Measurements from ENCODE around the gene RITA1. TPM values are rescaled to one million over a fixed set of nuclear protein-coding genes. Genes with fewer than 3 reads are reported as not detected.

The RITA1 gene
- total and polyA plus RNA-seq, 2 of the 4 experiments (the other 2 are of a cell fraction), result 14.2 to 14.7 TPM

GRCh38 chr12:113163030-113163360 lies 22.5 kb upstream of the RITA1 start:
- H3K9ac ChIP-seq (ENCODE audit: low read depth, low read length), result no peak overlapping the region
- no peak overlapping the region for H3K23ac ChIP-seq (ENCODE audit: low read depth, low read length)
- H3K14ac ChIP-seq (replicated peaks; ENCODE audit: low read depth, low read length), result no peak overlapping the region
- no peak overlapping the region for H4K8ac ChIP-seq (ENCODE audit: low read depth in 2 of 2, low read length in 2 of 2)
- H3K36me3 ChIP-seq (ENCODE audit: control insufficient read depth, insufficient read depth, low read length), result peaks cover 60% of the 10 kb centered on the region
- no peak overlapping the region for H4K91ac ChIP-seq (ENCODE audit: insufficient read depth, low read depth, low read length)
- in situ Hi-C loops (cut with MboI; ENCODE audit: low sequenced_read_pairs) (no loop called here), intact Hi-C loops (cut with micrococcal nuclease) (no loop called here), dilution Hi-C loops (cut with HindIII; ENCODE audit: low sequenced_read_pairs, unreplicated experiment) (no loop called here)
- peak overlapping the region; percentile 60 for H2AFZ ChIP-seq (replicated peaks; ENCODE audit: low read length, poor library complexity)
- no peaks in the 10 kb centered on the region for H3K27me3 ChIP-seq (ENCODE audit: control insufficient read depth, insufficient read depth, low read length)
- no peak for TF ChIP-seq RFX5 (IDR thresholded peaks at IDR 0.05; ENCODE audit: low read depth, low read length)
- no peak for TF ChIP-seq CTCF (conservative IDR thresholded peaks at IDR 0.05; ENCODE audit: low read depth, low read length)
- no peak for TF ChIP-seq POLR2A (IDR thresholded peaks at IDR 0.05; ENCODE audit: low read depth, low read length)
- no peaks in the 10 kb centered on the region; a peak in 1 of 4 replicates for H3K79me1 ChIP-seq (ENCODE audit: low read depth in 1 of 2, low read length in 2 of 2)
- ChIA-PET POLR2A (ENCODE audit: unreplicated experiment) (no interaction called here), CTCF (no interaction called here)
- no peak overlapping the region for H3K56ac ChIP-seq (ENCODE audit: extremely low read depth, insufficient read depth, low read length)
- no TSS peak for BruUV-seq (replicated peaks)
- ATAC-seq (ENCODE audit: low read depth) (no peak), DNase-seq (no peak)
- H3K4me1 ChIP-seq (ENCODE audit: control insufficient read depth, insufficient read depth, low read length), result peaks cover 8% of the 10 kb centered on the region
- H2BK5ac ChIP-seq (ENCODE audit: low read depth, low read length, poor library complexity, severe bottlenecking), result no peak overlapping the region
- H4K20me1 ChIP-seq (ENCODE audit: insufficient read depth, low read length), result peaks cover 3% of the 10 kb centered on the region; the same call in 1 of the 2 replicates
- peaks cover 4% of the 10 kb centered on the region; the same call in 1 of the 2 replicates for H3K9me1 ChIP-seq (ENCODE audit: insufficient read depth, low read length)
- no peak overlapping the region for H2BK120ac ChIP-seq (ENCODE audit: low read depth, low read length)
- H3K4me3 ChIP-seq (ENCODE audit: insufficient read depth, low read depth, low read length), result no peak overlapping the region
- H2AK5ac ChIP-seq (ENCODE audit: low read depth, low read length), result no peak overlapping the region
- H3K4ac ChIP-seq (ENCODE audit: low read depth, low read length), result no peak overlapping the region
- no peak overlapping the region for H4K5ac ChIP-seq (ENCODE audit: low read depth, low read length)
- H3K27ac ChIP-seq (ENCODE audit: insufficient read depth, low read length), result no peak overlapping the region
- no peaks in the 10 kb centered on the region for H3K9me3 ChIP-seq (ENCODE audit: control insufficient read depth, insufficient read depth, low read length)
- WGBS, 2 experiments (ENCODE audit: extremely low coverage in 2 of 2, insufficient read length in 1 of 2), result 86% methylated on average over 10 of the region's 12 CpGs; no CpG with 5 or more reads in 1 of the 2 experiments
- peak overlapping the region; percentile 65 for H2AK9ac ChIP-seq (replicated peaks; ENCODE audit: low read depth, low read length, poor library complexity)
- no peak overlapping the region for H2BK15ac ChIP-seq (ENCODE audit: low read depth, low read length)
- H3K4me2 ChIP-seq (ENCODE audit: low read depth, low read length), result no peak overlapping the region
- no peak overlapping the region for H3K18ac ChIP-seq (ENCODE audit: low read depth, low read length)
- H2BK20ac ChIP-seq (ENCODE audit: low read depth, low read length), result no peak overlapping the region

Measured in IMR-90 (cell line).